ENCODE results near the gene REG3A.

DNA sequence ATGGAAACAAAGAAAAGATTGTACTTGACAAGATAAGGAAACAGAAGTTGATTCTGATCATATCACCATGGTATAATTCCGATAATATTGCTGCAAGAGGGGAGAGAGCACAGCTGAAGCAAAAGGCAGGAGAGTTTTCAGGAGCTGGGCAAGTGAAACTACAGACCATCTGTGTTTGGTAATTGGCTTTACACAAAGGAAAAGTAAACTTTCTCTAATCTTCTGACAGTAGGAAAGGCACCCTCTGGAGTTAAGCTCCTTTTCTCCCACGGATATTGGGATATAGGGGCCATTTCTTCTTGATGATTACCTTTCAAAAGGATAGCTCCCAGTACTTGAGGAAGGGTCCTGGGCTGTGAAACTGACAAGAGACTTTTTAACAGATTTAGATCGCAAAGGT lies 29.9 kb upstream of the REG3A start:
- TF ChIP-seq NFIC (IDR thresholded peaks at IDR 0.05; ENCODE audit: low read length), result no peak
- TF ChIP-seq SUZ12 (IDR thresholded peaks at IDR 0.05; ENCODE audit: low read depth, low read length), result no peak

All from HepG2 (cell line).